ENCODE measurements around the gene STAU1. TPM values are rescaled to one million over a fixed set of nuclear protein-coding genes. Genes with fewer than 3 reads are reported as not detected.

STAU1 gene
- 45.2 and 48.2 TPM in 2 replicates for polyA plus RNA-seq (2012; rRNA removed)
- polyA plus RNA-seq (2012; cell fraction: cytosol; rRNA removed) = 53.4 and 58.2 TPM in 2 replicates
- polyA plus RNA-seq (2012; cell fraction: nucleus; rRNA removed) = 28.8 and 37.1 TPM in 2 replicates

- peak within 1 kb of the TSS; percentile 96 for H3K4me2 ChIP-seq
- peaks cover 5% of the 10 kb centered on the region for H3F3A ChIP-seq (replicated peaks; ENCODE audit: insufficient read depth)
- H3K9me2 ChIP-seq = no peaks in the 10 kb centered on the region
- no peaks in the 10 kb centered on the region for H3K9me3 ChIP-seq
- H3K27me3 ChIP-seq (ENCODE audit: insufficient read depth) = no peaks in the 10 kb centered on the region
- peaks cover 3 to 14% of the 10 kb centered on the region in 2 experiments for H3K36me3 ChIP-seq (replicated peaks in 1 of 2; ENCODE audit: control insufficient read depth in 1 of 2, insufficient read depth in 2 of 2, low read length in 1 of 2)
- H3K4me1 ChIP-seq (ENCODE audit: control insufficient read depth in 1 of 2, insufficient read depth in 2 of 2, low read depth in 1 of 2, low read length in 1 of 2) = no peaks in the 10 kb centered on the region; a peak in 1 of 4 replicates
- no peak for TF ChIP-seq RAD21 (IDR thresholded peaks at IDR 0.05; ENCODE audit: low read length)
- no peak for TF ChIP-seq RCOR1 (IDR thresholded peaks at IDR 0.05; ENCODE audit: low read length)
- TF ChIP-seq TCF12 (IDR thresholded peaks at IDR 0.05) = peak; percentile 19; the same call in 1 of the 2 replicates
- peak; percentile 44 for TF ChIP-seq NRF1 (IDR thresholded peaks at IDR 0.05; ENCODE audit: low read depth, low read length)
- no peak for TF ChIP-seq RFX5 (IDR thresholded peaks at IDR 0.05; ENCODE audit: low read length)
- peak; percentile 77 for TF ChIP-seq POLR2AphosphoS5 (IDR thresholded peaks at IDR 0.05; ENCODE audit: low read depth, low read length)
- TF ChIP-seq GABPA (IDR thresholded peaks at IDR 0.05; ENCODE audit: low read depth) = peak; percentile 64
- TF ChIP-seq IRF3 (IDR thresholded peaks at IDR 0.05; ENCODE audit: low read depth, low read length) = no peak
- TF ChIP-seq REST (IDR thresholded peaks at IDR 0.05; ENCODE audit: low read depth, low read length) = 0 out of 2 replicates have a peak, but pooled peaks have one; percentile 19
- peak; percentile 12; the same call in 1 of the 2 replicates for TF ChIP-seq MXI1 (IDR thresholded peaks at IDR 0.05; ENCODE audit: low read depth, low read length)
- no peak for TF ChIP-seq MEF2A (IDR thresholded peaks at IDR 0.05; ENCODE audit: borderline replicate concordance, low read depth)
- no peak for TF ChIP-seq SIN3A (IDR thresholded peaks at IDR 0.05; ENCODE audit: borderline replicate concordance, low read depth, low read length)
- no peak for TF ChIP-seq JUND (IDR thresholded peaks at IDR 0.05)
- TF ChIP-seq GATA2 (CRISPR knock-in tag; IDR thresholded peaks at IDR 0.05) = no peak
- peak; percentile 88 for TF ChIP-seq TAF1 (IDR thresholded peaks at IDR 0.05; ENCODE audit: borderline replicate concordance, low read depth, low read length)
- under 1% methylated on average over 50 of the region's 89 CpGs for WGBS (ENCODE audit: low lambda C conversion rate)
- H3K9ac ChIP-seq = peak within 1 kb of the TSS; percentile 77
- peak within 1 kb of the TSS; percentile 62 to 78 for H3K4me3 ChIP-seq (ENCODE audit: low read depth in 2 of 2, low read length in 1 of 2)
- peak; percentile 99 for DNase-seq
- peaks cover 42% of the 10 kb centered on the region for H4K20me1 ChIP-seq (ENCODE audit: insufficient read depth)
- peak within 1 kb of the TSS; percentile 100 for H2AFZ ChIP-seq (ENCODE audit: low read depth)
- H3K27ac ChIP-seq (ENCODE audit: low read depth in 2 of 2, low read length in 1 of 2) = peak within 1 kb of the TSS; percentile 44 to 82; a peak in 3 of 4 replicates
- peaks cover 50% of the 10 kb centered on the region for H3K79me2 ChIP-seq (ENCODE audit: insufficient read depth)
- POLR2A ChIA-PET = interaction anchor here (1.7 kb wide), 1 partner anchor 31 kb away, joined by 4 read pairs; the partner anchor contains the start of gene DDX27
- CTCF ChIA-PET = interaction anchor here (1.1 to 1.8 kb wide), 3 partner anchors 28 to 55 kb away, joined by 3 to 9 read pairs (median 5); no protein-coding TSS in a partner anchor
Observed at GRCh38 chr20:49187851-49188641, at the start of gene STAU1. Gene STAU1 (minus strand): TSS chr20:49188334. CDS start chr20:49166201, 22,133 bp downstream.
